Heart right ventricle (tissue), 16 donors: ENCODE results near the gene CHST13. TPM values are rescaled to one million over a fixed set of nuclear protein-coding genes. Genes with fewer than 3 reads are reported as not detected.

ENCODE experiments used
- ATAC-seq, 8 donors: fragments of 200-7000 bp; cut with Tn5 transposase; one replicate each; pipeline ENCODE4 v1.9.1; 2020; ENCODE audit warnings: mild to moderate bottlenecking in 8 of 8, moderate library complexity in 8 of 8, moderate number of reproducible peaks in 1 of 8
- DNase-seq, 2 donors: peaks; one replicate each; pipeline ENCODE4 v3.0.0-alpha.2; 2020
- H3K27ac ChIP-seq, 10 donors: fragments of 200-600 bp; sonication (generic) in 2 of 10; one replicate each; pipeline versions ENCODE4 v1.5.0 to v1.8.0; 2020 to 2022; ENCODE audit warnings: mild to moderate bottlenecking in 3 of 10
- H3K27me3 ChIP-seq, 7 donors: fragments of 200-600 bp; one replicate each; pipeline ENCODE4 v1.8.0; 2021 to 2022; ENCODE audit warnings: mild to moderate bottlenecking in 2 of 7
- H3K36me3 ChIP-seq, 9 donors: fragments of 200-600 bp; sonication (generic) in 1 of 9; one replicate each; pipeline versions ENCODE4 v1.5.0 to v1.8.0; 2020 to 2022; ENCODE audit warnings: mild to moderate bottlenecking in 2 of 9
- H3K4me1 ChIP-seq, 9 donors: fragments of 200-600 bp; sonication (generic) in 1 of 9; one replicate each; pipeline versions ENCODE4 v1.5.0 to v1.8.0; 2020 to 2022; ENCODE audit warnings: mild to moderate bottlenecking in 4 of 9
- H3K4me3 ChIP-seq, 10 donors: fragments of 200-600 bp; sonication (generic) in 2 of 10; one replicate each; pipeline versions ENCODE4 v1.5.0 to v1.8.0; 2020 to 2022; ENCODE audit warnings: mild to moderate bottlenecking in 7 of 10, moderate library complexity in 2 of 10
- H3K9me3 ChIP-seq, 11 donors: fragments of 200-600 bp in 10 of 11; sonication (generic) in 2 of 11; one replicate each; pipeline versions ENCODE4 v1.5.0 to v1.8.0; 2013 to 2022; ENCODE audit warnings: mild to moderate bottlenecking in 2 of 11, control low read depth in 1 of 11, moderate library complexity in 1 of 11
- WGBS, 2 donors: extraction: QIAGEN DNeasy Blood & Tissue Kit; methylation state at CpG; one replicate each; pipeline ENCODE4 v1.1.7; 2013; ENCODE audit warnings: inconsistent platforms in 1 of 2; 5-methylcytosine and 5-hydroxymethylcytosine counted together
- intact Hi-C, 10 donors: fragments of 100-400 bp; cut with DNase I; formaldehyde crosslinking; loops; one replicate each; pipeline versions ENCODE4 v1.11.1 to v1.14.2; 2022
- polyA plus RNA-seq, 2 donors: library from polyadenylated mRNA; stranded (reverse); fragments of 200-250 nt; gene quantifications; one replicate each; pipeline ENCODE4 v1.2.3, GENCODE V29; 2013
- total RNA-seq, 10 donors: library from RNA; stranded (reverse); fragmentation: NEBNext Ultra II Directional in 3 of 10; extraction: Animal tissue kit (Norgen Biotek cat#: 25700) in 3 of 10; gene quantifications; one replicate each; pipeline versions ENCODE4 v1.2.1 to v1.2.4, GENCODE V29; 2021 to 2023
- TF ChIP-seq, protein P1 (sequence below), 9 donors: fragments of 200-600 bp; sonication (generic) in 2 of 9; IDR thresholded peaks; one replicate each; pipeline versions ENCODE4 v1.5.0 to v1.8.0; 2021 to 2022; ENCODE audit warnings: antibody characterized with exemption in 9 of 9, mild to moderate bottlenecking in 5 of 9, moderate library complexity in 1 of 9
- donor health status: Arrhythmogenic right ventricular cardiomyopathy.
- donor health status: ischemic (EF 13 %, LVEDD 7.1; RV severe dilation, severe dysfunction).
- donor health status: healthy with polysubstance abuse.
- donor health status: DM: no; HTN: yes; CAD: no.
- donor health status: DM: no; HTN: no; CAD: no.
- donor health status: ischemic (EF 25% LVEDD 6.9; RV normal size, moderate dysfunction).
- donor health status: ischemic (EF 25% LVEDD 5.7; RV mildly dilated, moderate dysfunction).
- donor health status: healthy.
- donor health status: DM: yes; HTN: yes; CAD: no.
- donor health status: Ischemic cardiomyopathy.
- donor health status: ischemic (EF 35%, LVEDD 5.7; RV mildly dilated, moderate dysfunction).
- donor health status: nonischemic (EF 11% LVEDD 7.7; RV severe dilation, severe dysfunction).
- donor health status: DM: yes; HTN: yes; CAD: no.
- donor health status: PGD.
- donor health status: ischemic (EF 29% LVEDD 5.4; RV normal size, mild dysfunction).
- donor health status: nonischemic (EF 23%, LVEDD 6.1; RV moderate dilation, normal function).

The CHST13 gene
- total and polyA plus RNA-seq, 12 donors = 0.12 to 1.2 (median 0.43) TPM

- no peaks in the 10 kb centered on the region for H3K36me3 ChIP-seq
- TF ChIP-seq, protein P1, sequence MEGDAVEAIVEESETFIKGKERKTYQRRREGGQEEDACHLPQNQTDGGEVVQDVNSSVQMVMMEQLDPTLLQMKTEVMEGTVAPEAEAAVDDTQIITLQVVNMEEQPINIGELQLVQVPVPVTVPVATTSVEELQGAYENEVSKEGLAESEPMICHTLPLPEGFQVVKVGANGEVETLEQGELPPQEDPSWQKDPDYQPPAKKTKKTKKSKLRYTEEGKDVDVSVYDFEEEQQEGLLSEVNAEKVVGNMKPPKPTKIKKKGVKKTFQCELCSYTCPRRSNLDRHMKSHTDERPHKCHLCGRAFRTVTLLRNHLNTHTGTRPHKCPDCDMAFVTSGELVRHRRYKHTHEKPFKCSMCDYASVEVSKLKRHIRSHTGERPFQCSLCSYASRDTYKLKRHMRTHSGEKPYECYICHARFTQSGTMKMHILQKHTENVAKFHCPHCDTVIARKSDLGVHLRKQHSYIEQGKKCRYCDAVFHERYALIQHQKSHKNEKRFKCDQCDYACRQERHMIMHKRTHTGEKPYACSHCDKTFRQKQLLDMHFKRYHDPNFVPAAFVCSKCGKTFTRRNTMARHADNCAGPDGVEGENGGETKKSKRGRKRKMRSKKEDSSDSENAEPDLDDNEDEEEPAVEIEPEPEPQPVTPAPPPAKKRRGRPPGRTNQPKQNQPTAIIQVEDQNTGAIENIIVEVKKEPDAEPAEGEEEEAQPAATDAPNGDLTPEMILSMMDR (IDR thresholded peaks at IDR 0.05) = no peak
- no peak for ATAC-seq
- H3K4me3 ChIP-seq = no peak overlapping the region
- 95 to 99% methylated on average over 9 of the region's 9 CpGs for WGBS, 2 donors
- no peak for DNase-seq
- intact Hi-C loops = no loop called here
- H3K27me3 ChIP-seq = no peaks in the 10 kb centered on the region
- no peak overlapping the region for H3K27ac ChIP-seq
- H3K9me3 ChIP-seq = no peaks in the 10 kb centered on the region
- H3K4me1 ChIP-seq = peaks cover 0 to 25% (median 10%) of the 10 kb centered on the region in 9 donors
These were observed 38.0 kb upstream of the CHST13 start for GRCh38 chr3:126485956-126486355.

DNA sequence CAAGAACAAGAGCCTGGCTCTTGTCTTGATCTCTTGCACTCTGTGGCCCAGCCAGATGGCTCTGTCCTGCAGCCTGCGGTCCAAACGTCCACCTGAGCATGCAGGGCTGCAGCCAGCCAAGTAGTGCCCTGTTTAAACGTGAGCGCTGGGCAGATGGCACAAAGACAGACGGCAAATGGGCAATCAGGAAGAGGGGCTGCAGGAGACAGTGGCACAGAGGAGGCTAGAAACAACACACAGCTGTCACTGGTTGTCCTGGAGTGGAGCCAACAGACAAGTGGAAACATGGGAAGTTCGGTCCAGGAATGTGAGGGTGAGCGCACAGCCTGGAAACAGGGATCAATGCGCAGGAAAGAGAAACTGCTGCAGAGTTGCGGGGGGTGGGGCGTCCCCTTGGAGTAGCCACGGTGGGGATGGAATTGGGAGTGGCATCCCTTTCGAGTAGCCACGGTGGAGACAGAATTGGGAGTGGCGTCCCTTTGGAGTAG lies 37.6 kb upstream of the CHST13 start:
- no peaks in the 10 kb centered on the region for H3K9me3 ChIP-seq
- H3K4me3 ChIP-seq = no peak overlapping the region
- intact Hi-C loops = no loop called here
- no peaks in the 10 kb centered on the region for H3K27me3 ChIP-seq
- no peaks in the 10 kb centered on the region for H3K36me3 ChIP-seq
- DNase-seq (peak in 1 of 2 donors; percentile 14), ATAC-seq (no peak)
- WGBS, 2 donors = 76 to 77% methylated on average over 14 of the region's 14 CpGs
- peaks cover 0 to 26% (median 10%) of the 10 kb centered on the region in 9 donors for H3K4me1 ChIP-seq
- H3K27ac ChIP-seq = peak overlapping the region in 1 of 10 donors; percentile 56
- TF ChIP-seq, protein P1 (IDR thresholded peaks at IDR 0.05) = no peak

GRCh38 chr3:126487151-126487771 lies 36.7 kb upstream of the CHST13 start:
- TF ChIP-seq, protein P1 (IDR thresholded peaks at IDR 0.05) = peak in 7 of 9 donors; percentile 29 to 43 (median 34)
- H3K27me3 ChIP-seq = no peaks in the 10 kb centered on the region
- intact Hi-C loops = no loop called here
- peak overlapping the region in 6 of 10 donors; percentile 11 to 56 (median 32) for H3K27ac ChIP-seq
- DNase-seq (peak in 1 of 2 donors; percentile 36), ATAC-seq (peak; percentile 58 to 85 (median 74))
- no peak overlapping the region for H3K4me3 ChIP-seq
- no peaks in the 10 kb centered on the region for H3K36me3 ChIP-seq
- H3K9me3 ChIP-seq = no peaks in the 10 kb centered on the region
- H3K4me1 ChIP-seq = peaks cover 0 to 22% (median 10%) of the 10 kb centered on the region in 9 donors
- WGBS, 2 donors = 39 to 41% methylated on average over 17 of the region's 17 CpGs

GRCh38 chr3:126488185-126488584 lies 35.8 kb upstream of the CHST13 start:
- DNase-seq (no peak), ATAC-seq (no peak)
- H3K27me3 ChIP-seq = no peaks in the 10 kb centered on the region
- peaks cover 0 to 22% (median 10%) of the 10 kb centered on the region in 9 donors for H3K4me1 ChIP-seq
- no peak overlapping the region for H3K27ac ChIP-seq
- TF ChIP-seq, protein P1 (IDR thresholded peaks at IDR 0.05) = no peak
- H3K36me3 ChIP-seq = no peaks in the 10 kb centered on the region
- H3K9me3 ChIP-seq = no peaks in the 10 kb centered on the region
- no peak overlapping the region for H3K4me3 ChIP-seq
- intact Hi-C loops = no loop called here
- WGBS, 2 donors = 87 to 89% methylated on average over 14 of the region's 14 CpGs
